B cell (primary cell): ENCODE results near the gene EML2. TPM values are rescaled to one million over a fixed set of nuclear protein-coding genes. Genes with fewer than 3 reads are reported as not detected.

Source experiments
- ATAC-seq: fragments of 200-7000 bp; cut with Tn5 transposase; one replicate; pipeline ENCODE4 v1.10.0; 2021; ENCODE audit warnings: low read depth, mild to moderate bottlenecking, moderate number of reproducible peaks, moderate library complexity
- CTCF ChIA-PET: fragments of 350-600 bp; sonication (Branson Sonifier 250); formaldehyde crosslinking; loops from one replicate; lab custom pipeline; 2021; ENCODE audit warnings: antibody characterized with exemption, inconsistent platforms; lab: Charles Lee
- POLR2A ChIA-PET: fragments of 350-600 bp; sonication (Branson Sonifier 250); formaldehyde crosslinking; loops from one replicate; lab custom pipeline; 2021; ENCODE audit warnings: antibody characterized with exemption; lab: Charles Lee
- DNase-seq: peaks from one replicate; pipeline ENCODE4 v3.0.0; 2013
- H2AFZ ChIP-seq: 2 replicates; pipeline ENCODE4 v1.6.1; 2012; ENCODE audit warnings: mild to moderate bottlenecking, low read depth, low read length; ENCODE audit not compliant: insufficient read depth, poor library complexity, severe bottlenecking
- H3K27ac ChIP-seq, 2 donors: 1 replicate in 1 of 2; 2 replicates in 1 of 2; pipeline ENCODE4 v1.5.1; 2012 to 2013; ENCODE audit warnings: low read length in 2 of 2, mild to moderate bottlenecking in 2 of 2, moderate library complexity in 1 of 2
- H3K27me3 ChIP-seq, 4 experiments: fragments of 200-600 bp in 1 of 4; sonication (generic) in 1 of 4; replicated peaks in 1 of 4; 1 replicate in 2 of 4; 2 replicates in 2 of 4; pipeline versions ENCODE4 v1.6.1 to v1.7.0; 2013 to 2016; ENCODE audit warnings: low read length in 3 of 4, mild to moderate bottlenecking in 2 of 4, mixed read lengths in 1 of 4, moderate library complexity in 1 of 4; ENCODE audit not compliant: insufficient read depth in 4 of 4, control insufficient read depth in 3 of 4; ENCODE audit errors: control extremely low read depth in 1 of 4
- H3K36me3 ChIP-seq, 2 experiments: replicated peaks in 1 of 2; 1 replicate in 1 of 2; 2 replicates in 1 of 2; pipeline versions ENCODE4 v1.6.1 to v1.7.1; 2013; ENCODE audit warnings: low read length in 1 of 2; ENCODE audit not compliant: insufficient read depth in 2 of 2, control insufficient read depth in 1 of 2; ENCODE audit errors: control extremely low read depth in 1 of 2, extremely low read depth in 1 of 2
- H3K4me1 ChIP-seq, 2 donors: fragments of 200-600 bp in 1 of 2; sonication (generic) in 1 of 2; 1 replicate in 1 of 2; 2 replicates in 1 of 2; pipeline versions ENCODE4 v1.5.1 to v1.6.1; 2013 to 2017; ENCODE audit warnings: low read length in 2 of 2; ENCODE audit not compliant: control insufficient read depth in 2 of 2, insufficient read depth in 2 of 2
- H3K4me2 ChIP-seq: replicated peaks from 2 replicates; pipeline ENCODE3; 2012; ENCODE audit warnings: mild to moderate bottlenecking, low read depth, low read length; ENCODE audit not compliant: poor library complexity, severe bottlenecking
- H3K4me3 ChIP-seq, 5 experiments: fragments of 200-600 bp in 1 of 5; sonication (generic) in 1 of 5; 1 replicate in 3 of 5; 2 replicates in 2 of 5; pipeline versions ENCODE4 v1.5.1 to v1.7.0; 2011 to 2016; ENCODE audit warnings: low read length in 4 of 5, mild to moderate bottlenecking in 4 of 5, low read depth in 2 of 5, control low read depth in 1 of 5, moderate library complexity in 1 of 5; ENCODE audit not compliant: insufficient read depth in 1 of 5; ENCODE audit errors: control extremely low read depth in 1 of 5, extremely low read depth in 1 of 5
- H3K79me2 ChIP-seq: fragments of 200-600 bp; sonication (generic); one replicate; pipeline ENCODE4 v1.6.0; 2016; ENCODE audit warnings: low read length; ENCODE audit not compliant: control insufficient read depth, insufficient read depth
- H3K9ac ChIP-seq: fragments of 200-600 bp; sonication (generic); 2 replicates; pipeline ENCODE4 v1.6.1; 2017; ENCODE audit warnings: mild to moderate bottlenecking, low read length, moderate library complexity
- H3K9me3 ChIP-seq, 3 donors: one replicate each; pipeline versions ENCODE4 v1.6.1 to v1.7.1; 2013; ENCODE audit warnings: low read length in 2 of 3; ENCODE audit not compliant: control insufficient read depth in 2 of 3, insufficient read depth in 1 of 3; ENCODE audit errors: control extremely low read depth in 1 of 3
- H4K20me1 ChIP-seq: 2 replicates; pipeline ENCODE4 v1.6.0; 2012; ENCODE audit warnings: mild to moderate bottlenecking, low read length; ENCODE audit not compliant: insufficient read depth, control insufficient read depth, poor library complexity, severe bottlenecking
- H3K27ac Mint-ChIP-seq: one replicate; pipeline ENCODE4 v1.8.0; 2021; ENCODE audit warnings: mixed read lengths
- H3K27me3 Mint-ChIP-seq: one replicate; pipeline ENCODE4 v1.8.0; 2021; ENCODE audit warnings: mixed read lengths
- H3K4me1 Mint-ChIP-seq: one replicate; pipeline ENCODE4 v1.8.0; 2021; ENCODE audit warnings: mixed read lengths
- H3K4me3 Mint-ChIP-seq: one replicate; pipeline ENCODE4 v1.8.0; 2021; ENCODE audit warnings: mixed read lengths
- H3K9me3 Mint-ChIP-seq: one replicate; pipeline ENCODE4 v1.8.0; 2022; ENCODE audit warnings: mixed read lengths; ENCODE audit not compliant: insufficient read depth
- EZH2 ChIP-seq: IDR thresholded peaks from 2 replicates; pipeline ENCODE4 v1.6.1; 2012; ENCODE audit warnings: borderline replicate concordance, low read depth, mild to moderate bottlenecking, moderate library complexity, low read length; ENCODE audit not compliant: insufficient read depth, poor library complexity, severe bottlenecking
- WGBS: methylation state at CpG from one replicate; pipeline ENCODE4 v1.1.5; 2013; ENCODE audit warnings: missing lambda C conversion rate; ENCODE audit not compliant: insufficient coverage; 5-methylcytosine and 5-hydroxymethylcytosine counted together
- intact Hi-C: fragments of 100-400 bp; cut with micrococcal nuclease; formaldehyde crosslinking; loops from one replicate; pipeline ENCODE4 v1.10.0; 2022
- polyA plus RNA-seq: library from polyadenylated mRNA; depleted of rRNA; stranded (reverse); fragments of >200 nt; gene quantifications from 2 replicates; pipeline ENCODE4 v1.2.3, GENCODE V29; 2012
- total RNA-seq, 2 donors: library from RNA; stranded (reverse); fragments of 120-200 nt in 1 of 2; gene quantifications; 1 replicate in 1 of 2; 2 replicates in 1 of 2; pipeline versions ENCODE4 v1.2.3 to v1.2.4, GENCODE V29; 2013 to 2022
- TF ChIP-seq, protein P1 (sequence below): fragments of 200-600 bp; IDR thresholded peaks from one replicate; pipeline ENCODE4 v1.8.0; 2022; ENCODE audit warnings: antibody characterized with exemption, mild to moderate bottlenecking

The EML2 gene
- total and polyA plus RNA-seq, 2 donors (not counting 1 experiment from before 2014, with no cell fraction given), result 75.0 to 88.5 TPM

DNA sequence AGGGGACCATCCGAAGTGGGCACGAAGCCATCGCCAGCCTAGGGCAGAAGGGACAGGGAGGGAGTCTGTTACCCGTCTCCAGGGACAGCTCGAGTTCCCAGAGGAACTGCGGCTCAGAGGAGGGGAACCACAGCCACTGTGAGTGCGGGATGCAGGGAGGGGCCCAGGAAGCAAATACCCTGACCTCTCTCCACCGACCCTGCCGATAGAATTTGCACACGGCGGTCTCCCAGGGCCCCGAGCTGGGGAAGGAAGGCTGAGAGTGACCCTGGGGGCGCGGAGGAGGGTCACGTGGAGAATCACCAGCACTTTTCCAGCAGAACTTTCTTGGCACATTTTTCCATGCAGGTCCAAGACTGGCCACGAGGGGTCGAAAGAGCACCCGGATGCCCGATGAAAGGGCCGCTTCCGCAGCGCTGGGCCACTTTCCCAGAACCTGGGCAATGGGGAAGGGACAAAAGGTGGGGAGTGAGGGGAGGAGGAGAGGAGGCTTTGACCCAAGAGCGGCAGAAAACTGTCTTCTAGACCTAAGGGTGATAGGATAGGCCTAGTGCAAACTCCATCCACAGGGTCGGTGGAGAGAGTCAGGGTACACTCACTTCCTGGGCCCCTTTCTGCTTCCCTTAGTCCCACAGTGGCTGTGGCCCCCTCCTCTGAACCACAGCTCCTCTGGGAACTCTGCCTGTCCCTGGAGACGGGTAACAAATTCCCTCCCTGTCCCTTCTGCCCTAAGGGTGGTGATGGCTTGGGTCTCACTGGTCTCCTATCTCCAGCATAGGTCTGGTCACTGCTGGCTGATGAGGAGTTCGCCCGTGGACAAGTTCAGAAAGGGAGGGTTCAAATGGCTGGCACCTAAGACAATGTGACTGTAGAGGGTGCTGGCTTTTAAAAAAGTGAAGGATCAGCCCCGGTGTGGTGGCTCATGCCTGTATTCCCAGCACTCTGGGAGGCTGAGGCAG, 31.8 kb downstream of the EML2 start:
- Histone ChIP-seq H3K9me3 (peaks cover 0 to 5% (median 0%) of the 10 kb centered on the region in 3 donors), H3K79me2 (no peaks in the 10 kb centered on the region), H3K36me3 (peaks cover 0 to 4% of the 10 kb centered on the region in 2 experiments), H3K9ac (no peak overlapping the region), H3K4me1 (peaks cover 11 to 12% of the 10 kb centered on the region in 2 donors), H4K20me1 (no peaks in the 10 kb centered on the region), H2AFZ (peak overlapping the region; percentile 82), H3K27me3 (peaks cover 0 to 24% (median 3%) of the 10 kb centered on the region in 4 experiments), H3K4me2 (peak overlapping the region; percentile 70), H3K4me3 (no peak overlapping the region), H3K27ac (no peak overlapping the region)
- Mint-ChIP-seq H3K4me1 (peaks cover 10% of the 10 kb centered on the region), H3K27ac (peak overlapping the region; percentile 26), H3K4me3 (peak overlapping the region; percentile 47), H3K27me3 (peaks cover 10% of the 10 kb centered on the region), H3K9me3 (no peaks in the 10 kb centered on the region)
- no peak for TF ChIP-seq EZH2
- TF ChIP-seq, protein P1, sequence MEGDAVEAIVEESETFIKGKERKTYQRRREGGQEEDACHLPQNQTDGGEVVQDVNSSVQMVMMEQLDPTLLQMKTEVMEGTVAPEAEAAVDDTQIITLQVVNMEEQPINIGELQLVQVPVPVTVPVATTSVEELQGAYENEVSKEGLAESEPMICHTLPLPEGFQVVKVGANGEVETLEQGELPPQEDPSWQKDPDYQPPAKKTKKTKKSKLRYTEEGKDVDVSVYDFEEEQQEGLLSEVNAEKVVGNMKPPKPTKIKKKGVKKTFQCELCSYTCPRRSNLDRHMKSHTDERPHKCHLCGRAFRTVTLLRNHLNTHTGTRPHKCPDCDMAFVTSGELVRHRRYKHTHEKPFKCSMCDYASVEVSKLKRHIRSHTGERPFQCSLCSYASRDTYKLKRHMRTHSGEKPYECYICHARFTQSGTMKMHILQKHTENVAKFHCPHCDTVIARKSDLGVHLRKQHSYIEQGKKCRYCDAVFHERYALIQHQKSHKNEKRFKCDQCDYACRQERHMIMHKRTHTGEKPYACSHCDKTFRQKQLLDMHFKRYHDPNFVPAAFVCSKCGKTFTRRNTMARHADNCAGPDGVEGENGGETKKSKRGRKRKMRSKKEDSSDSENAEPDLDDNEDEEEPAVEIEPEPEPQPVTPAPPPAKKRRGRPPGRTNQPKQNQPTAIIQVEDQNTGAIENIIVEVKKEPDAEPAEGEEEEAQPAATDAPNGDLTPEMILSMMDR, result peak; percentile 73
- peak; percentile 62 for DNase-seq
- peak; percentile 62 for ATAC-seq
- ChIA-PET CTCF (interaction anchor here (0.7 to 5.6 kb wide), 3 partner anchors 23 to 1107 kb away, joined by 3 to 58 read pairs (median 3); partner anchors contain the start of gene ZNF180), POLR2A (no interaction called here)
- WGBS, result 18% methylated on average over 25 of the region's 28 CpGs
- intact Hi-C loops, result loop anchor here (1.0 kb wide), 2 partner anchors 36 to 74 kb away; no protein-coding TSS in a partner anchor
